ENCODE results near the gene ZFR2.

ZFR2 gene

GRCh38 chr19:3792114-3792513 is 76.7 kb downstream of the ZFR2 start:
- Histone ChIP-seq H3K27me3 (ENCODE audit: control insufficient read depth, insufficient read depth, low read length) (no peaks in the 10 kb centered on the region), H3K9me3 (ENCODE audit: control insufficient read depth, insufficient read depth, low read length) (no peaks in the 10 kb centered on the region; the same call in none of the 2 replicates), H3K36me3 (ENCODE audit: control insufficient read depth, insufficient read depth, low read length) (no peaks in the 10 kb centered on the region), H3K27ac (ENCODE audit: low read length) (no peak overlapping the region), H3K4me1 (ENCODE audit: control insufficient read depth, insufficient read depth, low read length) (no peaks in the 10 kb centered on the region; the same call in 1 of the 2 replicates), H3K4me3 (ENCODE audit: low read length) (no peak overlapping the region)
- DNase-seq (ENCODE audit: low read depth, low spot score): no peak
- no CpG with 5 or more reads among the region's 3 CpGs for WGBS (ENCODE audit: insufficient coverage, insufficient read length)

GRCh38 chr19:3790941-3791340 is 77.9 kb downstream of the ZFR2 start:
- H3K9me3 ChIP-seq (ENCODE audit: control insufficient read depth, insufficient read depth, low read length): no peaks in the 10 kb centered on the region; the same call in 1 of the 2 replicates
- no peak overlapping the region for H3K27ac ChIP-seq (ENCODE audit: low read length)
- WGBS (ENCODE audit: insufficient coverage, insufficient read length): no CpG with 5 or more reads among the region's 7 CpGs
- no peak overlapping the region for H3K4me3 ChIP-seq (ENCODE audit: low read length)
- H3K4me1 ChIP-seq (ENCODE audit: control insufficient read depth, insufficient read depth, low read length): no peaks in the 10 kb centered on the region; the same call in 1 of the 2 replicates
- no peaks in the 10 kb centered on the region for H3K27me3 ChIP-seq (ENCODE audit: control insufficient read depth, insufficient read depth, low read length)
- no peak for DNase-seq (ENCODE audit: low read depth, low spot score)
- no peaks in the 10 kb centered on the region for H3K36me3 ChIP-seq (ENCODE audit: control insufficient read depth, insufficient read depth, low read length)

GRCh38 chr19:3790209-3790734 is 78.6 kb downstream of the ZFR2 start:
- H3K4me3 ChIP-seq (ENCODE audit: low read length): no peak overlapping the region
- no peaks in the 10 kb centered on the region; the same call in 1 of the 2 replicates for H3K9me3 ChIP-seq (ENCODE audit: control insufficient read depth, insufficient read depth, low read length)
- DNase-seq (ENCODE audit: low read depth, low spot score): no peak
- H3K27ac ChIP-seq (ENCODE audit: low read length): no peak overlapping the region
- H3K27me3 ChIP-seq (ENCODE audit: control insufficient read depth, insufficient read depth, low read length): peaks cover 3% of the 10 kb centered on the region; the same call in 1 of the 2 replicates
- no CpG with 5 or more reads among the region's 6 CpGs for WGBS (ENCODE audit: insufficient coverage, insufficient read length)
- H3K36me3 ChIP-seq (ENCODE audit: control insufficient read depth, insufficient read depth, low read length): peaks cover 2% of the 10 kb centered on the region; the same call in 1 of the 2 replicates
- no peaks in the 10 kb centered on the region; the same call in 1 of the 2 replicates for H3K4me1 ChIP-seq (ENCODE audit: control insufficient read depth, insufficient read depth, low read length)

- Histone ChIP-seq H3K9me3 (ENCODE audit: control insufficient read depth, insufficient read depth, low read length) (no peaks in the 10 kb centered on the region; the same call in 1 of the 2 replicates), H3K4me3 (ENCODE audit: low read length) (no peak overlapping the region), H3K4me1 (ENCODE audit: control insufficient read depth, insufficient read depth, low read length) (peaks cover 3% of the 10 kb centered on the region), H3K27ac (ENCODE audit: low read length) (no peak overlapping the region), H3K36me3 (ENCODE audit: control insufficient read depth, insufficient read depth, low read length) (peaks cover 2% of the 10 kb centered on the region; the same call in 1 of the 2 replicates), H3K27me3 (ENCODE audit: control insufficient read depth, insufficient read depth, low read length) (peaks cover 3% of the 10 kb centered on the region; the same call in 1 of the 2 replicates)
- no peak for DNase-seq (ENCODE audit: low read depth, low spot score)
- WGBS (ENCODE audit: insufficient coverage, insufficient read length): no CpG with 5 or more reads among the region's 16 CpGs
Measured at GRCh38 chr19:3788996-3789778, 79.7 kb downstream of the ZFR2 start.

GRCh38 chr19:3785938-3786824 is 82.7 kb downstream of the ZFR2 start, which contains the start of gene MATK:
TSS of gene MATK (minus strand) at chr19:3786381. CDS start at chr19:3785135, 1,246 bp downstream.
- no CpG with 5 or more reads among the region's 101 CpGs for WGBS (ENCODE audit: insufficient coverage, insufficient read length)
- Histone ChIP-seq H3K27me3 (ENCODE audit: control insufficient read depth, insufficient read depth, low read length) (peaks cover 3% of the 10 kb centered on the region; the same call in 1 of the 2 replicates), H3K4me1 (ENCODE audit: control insufficient read depth, insufficient read depth, low read length) (peaks cover 7% of the 10 kb centered on the region), H3K9me3 (ENCODE audit: control insufficient read depth, insufficient read depth, low read length) (no peaks in the 10 kb centered on the region), H3K36me3 (ENCODE audit: control insufficient read depth, insufficient read depth, low read length) (peaks cover 2% of the 10 kb centered on the region), H3K4me3 (ENCODE audit: low read length) (peak within 1 kb of the TSS; percentile 86), H3K27ac (ENCODE audit: low read length) (no peak within 1 kb of the TSS)
- no peak for DNase-seq (ENCODE audit: low read depth, low spot score)

- H3K27me3 ChIP-seq (ENCODE audit: control insufficient read depth, insufficient read depth, low read length): peaks cover 3% of the 10 kb centered on the region; the same call in 1 of the 2 replicates
- peaks cover 7% of the 10 kb centered on the region for H3K4me1 ChIP-seq (ENCODE audit: control insufficient read depth, insufficient read depth, low read length)
- WGBS (ENCODE audit: insufficient coverage, insufficient read length): no CpG with 5 or more reads among the region's 47 CpGs
- H3K9me3 ChIP-seq (ENCODE audit: control insufficient read depth, insufficient read depth, low read length): no peaks in the 10 kb centered on the region
- no peak for DNase-seq (ENCODE audit: low read depth, low spot score)
- no peak overlapping the region for H3K27ac ChIP-seq (ENCODE audit: low read length)
- peaks cover 2% of the 10 kb centered on the region for H3K36me3 ChIP-seq (ENCODE audit: control insufficient read depth, insufficient read depth, low read length)
- H3K4me3 ChIP-seq (ENCODE audit: low read length): peak overlapping the region; percentile 86
Measured at GRCh38 chr19:3785451-3785937, 83.3 kb downstream of the ZFR2 start.

GRCh38 chr19:3784607-3785450 is 84.0 kb downstream of the ZFR2 start:
- Histone ChIP-seq H3K27me3 (ENCODE audit: control insufficient read depth, insufficient read depth, low read length) (peaks cover 3% of the 10 kb centered on the region; the same call in 1 of the 2 replicates), H3K27ac (ENCODE audit: low read length) (no peak overlapping the region), H3K4me3 (ENCODE audit: low read length) (peak overlapping the region; percentile 86), H3K36me3 (ENCODE audit: control insufficient read depth, insufficient read depth, low read length) (peaks cover 2% of the 10 kb centered on the region), H3K4me1 (ENCODE audit: control insufficient read depth, insufficient read depth, low read length) (peaks cover 7% of the 10 kb centered on the region), H3K9me3 (ENCODE audit: control insufficient read depth, insufficient read depth, low read length) (no peaks in the 10 kb centered on the region)
- WGBS (ENCODE audit: insufficient coverage, insufficient read length): no CpG with 5 or more reads among the region's 25 CpGs
- no peak for DNase-seq (ENCODE audit: low read depth, low spot score)

- Histone ChIP-seq H3K27me3 (ENCODE audit: control insufficient read depth, insufficient read depth, low read length) (peaks cover 3% of the 10 kb centered on the region; the same call in 1 of the 2 replicates), H3K4me3 (ENCODE audit: low read length) (no peak overlapping the region)
- 100% methylated on average over 1 of the region's 49 CpGs for WGBS (ENCODE audit: insufficient coverage, insufficient read length)
Measured at GRCh38 chr19:3783660-3784584, 84.9 kb downstream of the ZFR2 start.

GRCh38 chr19:3782903-3783302 is 85.9 kb downstream of the ZFR2 start:
- WGBS (ENCODE audit: insufficient coverage, insufficient read length): no CpG with 5 or more reads among the region's 13 CpGs
- Histone ChIP-seq H3K27ac (ENCODE audit: low read length) (no peak overlapping the region), H3K36me3 (ENCODE audit: control insufficient read depth, insufficient read depth, low read length) (peaks cover 2% of the 10 kb centered on the region), H3K4me3 (ENCODE audit: low read length) (no peak overlapping the region), H3K27me3 (ENCODE audit: control insufficient read depth, insufficient read depth, low read length) (peaks cover 3% of the 10 kb centered on the region; the same call in 1 of the 2 replicates), H3K4me1 (ENCODE audit: control insufficient read depth, insufficient read depth, low read length) (peaks cover 7% of the 10 kb centered on the region), H3K9me3 (ENCODE audit: control insufficient read depth, insufficient read depth, low read length) (no peaks in the 10 kb centered on the region)
- DNase-seq (ENCODE audit: low read depth, low spot score): no peak

More at GRCh38 chr19:3783660-3784584, 84.9 kb downstream of the ZFR2 start:
- Histone ChIP-seq H3K4me1 (ENCODE audit: control insufficient read depth, insufficient read depth, low read length) (peaks cover 7% of the 10 kb centered on the region), H3K9me3 (ENCODE audit: control insufficient read depth, insufficient read depth, low read length) (no peaks in the 10 kb centered on the region), H3K27ac (ENCODE audit: low read length) (no peak overlapping the region), H3K36me3 (ENCODE audit: control insufficient read depth, insufficient read depth, low read length) (peaks cover 2% of the 10 kb centered on the region)
- DNase-seq (ENCODE audit: low read depth, low spot score): no peak
